GM18520 (cell line): ENCODE measurements around the gene XRN1.

Source experiments
- ATAC-seq: cut with Tn5 transposase; IDR thresholded peaks from one replicate; pipeline ENCODE4 v1.9.1; 2021; ENCODE audit not compliant: unreplicated experiment

The XRN1 gene

GRCh38 chr3:142275856-142276255 lies 172.0 kb downstream of the XRN1 start:
- ATAC-seq = no peak

- no peak for ATAC-seq
These were observed 172.9 kb downstream of the XRN1 start for GRCh38 chr3:142274908-142275307.

GRCh38 chr3:142273501-142273900 lies 174.3 kb downstream of the XRN1 start:
- ATAC-seq = no peak

- ATAC-seq = no peak
These were observed 175.5 kb downstream of the XRN1 start for GRCh38 chr3:142272200-142272891.

DNA sequence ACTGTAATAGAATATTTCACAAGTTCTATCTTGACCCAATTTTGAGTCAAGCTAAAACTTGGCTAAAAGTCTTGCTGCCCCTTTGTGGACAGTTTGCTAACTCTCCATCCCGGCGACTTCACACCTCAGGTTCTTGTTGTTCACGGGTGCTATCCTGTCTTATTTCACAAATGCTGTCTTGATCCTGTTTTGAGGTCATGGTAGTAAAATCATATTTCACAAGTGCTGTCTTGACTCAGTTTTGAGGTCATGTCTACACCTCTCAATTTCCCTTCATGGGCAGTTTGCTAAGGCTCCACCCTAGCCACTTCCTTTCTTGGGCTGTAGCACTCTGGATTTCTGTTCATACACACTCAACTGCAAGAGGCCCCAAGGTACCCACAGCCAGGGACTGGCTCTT lies 177.4 kb downstream of the XRN1 start:
- ATAC-seq = no peak

GRCh38 chr3:142269767-142270166 lies 178.1 kb downstream of the XRN1 start:
- no peak for ATAC-seq

- ATAC-seq = no peak
These were observed 179.4 kb downstream of the XRN1 start for GRCh38 chr3:142268426-142268825.

DNA sequence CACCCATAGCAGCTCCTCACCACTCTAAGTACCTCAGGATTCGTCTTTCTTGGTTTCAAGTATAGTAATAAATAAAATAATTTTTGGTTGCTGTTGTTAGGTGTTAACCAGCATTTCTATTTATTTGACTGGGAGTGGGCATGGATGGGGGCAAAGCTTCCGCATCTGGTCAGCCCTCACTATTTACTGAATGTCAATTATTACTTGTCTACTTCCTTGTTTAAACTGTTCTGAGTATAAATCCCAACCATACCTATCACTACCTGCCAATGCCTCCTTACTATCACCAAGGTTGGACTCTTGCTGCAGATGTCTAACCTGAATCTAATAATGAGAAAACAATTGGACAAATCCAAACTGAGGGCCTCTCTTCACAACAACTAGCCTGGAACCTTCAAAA lies 180.6 kb downstream of the XRN1 start:
- no peak for ATAC-seq

GRCh38 chr3:142263112-142263511 lies 184.7 kb downstream of the XRN1 start:
- no peak for ATAC-seq

- ATAC-seq = no peak
These were observed 188.5 kb downstream of the XRN1 start for GRCh38 chr3:142259359-142259758.

- no peak for ATAC-seq
These were observed 191.0 kb downstream of the XRN1 start for GRCh38 chr3:142256712-142257333.
